Measurements from ENCODE around the gene PIGT.
A peak's percentile ranks its signal among the peaks of the same experiment; 100 is the strongest.

Gene PIGT
- total RNA-seq: 89.9 to 113 reads per million in 2 donors

DNA sequence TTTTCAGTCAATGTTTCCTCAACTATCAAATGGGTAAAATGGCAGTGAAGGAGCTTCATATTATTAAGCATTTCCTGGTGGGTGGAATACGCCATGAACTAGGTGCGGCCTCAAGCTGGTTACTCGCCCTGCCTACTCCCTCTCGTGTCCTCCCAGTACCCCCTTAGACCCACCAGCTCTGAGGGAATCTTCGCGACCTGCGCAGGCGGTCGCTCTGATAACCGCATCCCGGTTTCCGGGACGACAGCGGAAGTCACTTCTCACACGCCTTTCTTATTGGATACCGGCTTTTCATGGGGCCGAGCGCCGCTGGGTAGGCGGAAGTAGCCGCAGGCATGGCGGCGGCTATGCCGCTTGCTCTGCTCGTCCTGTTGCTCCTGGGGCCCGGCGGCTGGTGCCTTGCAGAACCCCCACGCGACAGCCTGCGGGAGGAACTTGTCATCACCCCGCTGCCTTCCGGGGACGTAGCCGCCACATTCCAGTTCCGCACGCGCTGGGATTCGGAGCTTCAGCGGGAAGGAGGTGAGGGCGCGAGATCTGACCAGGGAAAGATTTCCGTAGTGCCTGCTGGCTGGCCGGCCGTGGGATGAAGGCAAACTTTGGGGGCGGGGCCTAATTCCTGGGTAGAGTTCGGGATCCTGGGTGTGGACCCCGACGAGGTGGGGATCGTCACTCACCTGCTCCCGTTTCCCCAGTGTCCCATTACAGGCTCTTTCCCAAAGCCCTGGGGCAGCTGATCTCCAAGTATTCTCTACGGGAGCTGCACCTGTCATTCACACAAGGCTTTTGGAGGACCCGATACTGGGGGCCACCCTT lies at the start of gene PIGT:
Gene PIGT (plus strand): TSS at position 320 of the 816 bp plus-strand sequence. CDS start 16 bp downstream, at position 336.
- peak; percentile 76 to 95 (median 89) for DNase-seq

DNA sequence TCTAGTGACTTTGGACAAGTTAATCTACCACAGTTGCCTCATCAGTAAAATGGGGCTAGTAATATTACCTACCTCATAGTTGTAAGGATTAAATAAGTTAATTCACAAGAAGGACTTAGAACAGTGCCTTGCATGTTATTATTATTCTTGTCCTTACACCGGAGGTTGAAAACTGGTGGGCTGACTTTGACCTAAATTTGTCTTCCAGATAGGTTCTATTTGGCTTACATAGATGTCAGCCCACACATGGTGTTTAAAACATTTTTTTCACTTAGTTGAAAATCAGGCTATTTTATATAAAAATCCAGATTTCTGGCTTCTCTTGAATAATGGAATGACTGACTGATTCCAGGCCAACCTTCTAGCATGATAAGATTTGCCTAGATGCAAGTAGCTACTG lies 49.7 kb upstream of the PIGT start:
- DNase-seq: no peak

GRCh38 chr20:45366631-45367030 lies 49.3 kb upstream of the PIGT start:
- DNase-seq: no peak

- DNase-seq: no peak
Measured at GRCh38 chr20:45367126-45367525, 48.8 kb upstream of the PIGT start.

DNA sequence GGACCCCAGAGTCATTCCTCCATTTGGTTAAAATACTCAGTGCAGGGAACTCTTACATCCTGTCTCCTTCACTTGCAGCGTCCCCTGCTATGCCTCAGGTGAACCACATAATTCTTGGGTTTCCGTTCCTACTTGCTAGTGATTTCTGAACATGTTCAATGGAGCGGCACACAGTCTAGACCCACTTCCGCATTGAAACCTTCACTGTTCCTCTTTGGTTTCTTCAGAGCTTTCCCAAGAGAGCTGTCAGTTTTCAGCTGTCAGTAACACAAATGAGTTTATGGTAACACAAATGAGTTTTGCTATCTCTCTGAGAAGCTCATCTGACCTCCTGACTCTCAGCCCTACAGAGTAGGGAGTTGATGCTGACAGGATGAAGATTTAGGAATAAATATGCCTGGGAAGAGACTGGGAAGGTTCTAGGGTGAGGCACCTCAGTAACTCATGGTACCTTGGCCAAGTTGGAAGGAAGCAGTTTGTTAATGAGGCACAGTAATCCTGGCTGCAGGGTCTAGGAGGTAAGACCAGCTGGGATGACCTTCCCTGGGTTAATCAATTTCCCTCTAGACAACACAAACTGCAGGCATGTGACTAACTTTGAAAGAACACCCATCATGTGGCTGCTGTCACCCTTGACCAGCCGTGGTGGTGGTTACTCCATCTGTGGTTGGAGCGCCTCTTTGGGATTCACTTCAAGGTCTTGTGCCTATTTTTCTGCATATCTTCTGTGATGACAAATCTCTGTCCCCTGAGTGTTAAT lies 47.5 kb upstream of the PIGT start:
- DNase-seq: peak in 3 of 5 experiments; percentile 12 to 86 (median 56)

DNA sequence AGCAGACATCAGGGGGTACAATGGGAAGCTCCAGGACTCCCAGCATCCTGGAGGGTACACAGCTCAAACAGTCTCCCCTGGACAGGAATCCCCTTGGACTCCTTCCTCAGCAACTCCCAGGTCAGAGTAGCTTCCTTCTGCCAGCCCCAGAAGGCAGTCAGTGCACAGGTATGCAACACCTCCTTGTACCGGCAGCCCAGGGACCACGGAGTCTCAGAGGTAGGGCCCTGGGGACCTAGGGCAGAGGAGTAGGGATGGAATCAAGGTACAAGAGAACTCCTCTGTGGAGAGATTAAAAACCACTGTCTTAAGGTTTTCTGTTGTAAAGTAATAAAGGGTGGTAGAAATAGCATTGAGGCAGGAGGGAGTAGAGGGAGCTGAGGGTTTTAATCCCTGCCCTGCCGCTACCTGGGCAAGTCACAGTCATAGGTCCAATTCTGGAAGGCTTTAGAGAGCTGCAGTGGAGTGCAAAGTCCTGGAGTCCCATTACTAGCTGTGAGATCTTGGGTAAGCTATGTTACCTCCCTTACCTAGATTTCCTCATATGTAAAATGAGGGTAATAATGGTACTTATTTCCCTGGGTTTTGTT lies 45.3 kb upstream of the PIGT start:
- DNase-seq: no peak

GRCh38 chr20:45372241-45372640 lies 43.7 kb upstream of the PIGT start:
- no peak for DNase-seq

GRCh38 chr20:45372646-45373352 lies 43.1 kb upstream of the PIGT start:
- DNase-seq: no peak

DNA sequence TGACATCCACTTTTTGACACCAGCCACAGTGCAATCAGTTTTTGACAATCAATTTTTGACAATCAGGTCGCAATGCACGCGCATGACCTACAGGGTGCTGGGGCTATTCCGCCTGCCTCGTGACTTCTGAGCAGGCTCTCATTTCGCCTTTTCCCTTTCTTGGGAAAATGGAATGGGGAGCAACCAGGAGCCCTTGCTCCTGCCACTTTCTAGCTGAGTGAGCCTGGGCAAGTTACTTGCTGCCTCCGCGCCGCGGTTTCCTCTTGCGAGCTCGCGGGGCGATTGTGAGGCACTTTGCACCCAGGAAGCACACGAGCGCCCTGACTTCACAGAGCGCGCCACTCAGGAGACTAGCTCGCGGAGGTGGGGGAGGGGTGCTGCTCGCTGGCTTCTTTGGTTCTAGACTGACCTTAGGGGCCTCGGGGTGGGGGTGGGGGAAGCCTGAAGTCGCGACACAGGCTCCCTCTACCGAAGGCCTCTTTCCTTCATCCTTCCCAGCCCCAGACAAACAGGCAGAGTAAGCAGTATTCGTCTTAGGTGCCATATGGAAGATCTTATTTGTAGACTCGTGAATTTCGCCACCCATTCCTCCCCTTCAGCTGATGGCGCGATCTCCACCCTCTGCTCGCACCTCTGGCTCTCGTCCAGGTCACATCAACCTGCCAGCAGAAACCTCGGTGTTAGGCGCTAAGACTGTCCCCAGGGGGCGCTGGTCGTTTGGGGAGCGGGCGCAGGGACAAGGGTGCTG lies 42.4 kb upstream of the PIGT start:
- peak; percentile 73 to 87 (median 82) for DNase-seq

GRCh38 chr20:45374101-45374467 lies 41.9 kb upstream of the PIGT start:
- no peak for DNase-seq

DNA sequence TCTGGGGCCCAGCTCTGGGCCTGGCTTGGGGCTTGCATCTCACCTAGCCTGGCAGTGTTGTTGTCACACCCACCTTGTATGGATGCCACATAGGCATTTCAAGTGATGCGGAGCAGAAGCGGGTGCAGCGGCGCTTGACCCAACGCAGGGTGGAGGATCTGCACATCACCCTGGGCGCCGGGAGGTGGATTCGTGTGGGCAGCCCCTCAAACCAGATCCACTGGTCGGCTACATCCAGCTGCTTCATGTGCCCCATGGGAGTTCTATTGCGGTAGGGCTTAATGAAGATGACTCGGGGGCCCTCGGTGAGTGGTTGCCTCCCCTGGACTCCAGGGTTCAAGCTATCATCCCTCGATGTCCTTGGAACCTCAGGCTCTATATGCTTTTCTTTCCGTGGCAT lies 41.0 kb upstream of the PIGT start:
- DNase-seq: no peak

- DNase-seq: no peak
Measured at GRCh38 chr20:45377269-45377668, 38.7 kb upstream of the PIGT start.

GRCh38 chr20:45378191-45378590 lies 37.8 kb upstream of the PIGT start, which contains the start of gene TP53TG5:
Gene TP53TG5 (minus strand): TSS chr20:45378325. CDS start chr20:45378236, 89 bp downstream.
- no peak for DNase-seq

DNA sequence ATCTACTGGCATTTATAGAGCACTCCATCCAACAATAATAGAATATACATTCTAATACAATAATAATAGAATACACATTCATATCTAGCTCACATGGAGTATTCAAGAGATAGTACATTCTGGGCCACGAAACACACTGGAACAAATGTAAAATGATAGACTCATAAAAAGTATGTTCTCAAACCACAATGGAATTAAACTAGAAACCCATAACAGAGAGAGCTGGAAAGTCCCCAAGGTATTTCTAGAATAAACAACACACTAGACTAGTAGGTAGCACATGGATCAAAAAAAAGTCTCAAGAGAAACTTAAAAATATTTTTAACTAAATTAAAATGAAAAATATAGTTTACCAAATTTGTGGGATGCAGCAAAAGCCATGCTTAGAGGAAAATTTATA lies 28.7 kb upstream of the PIGT start:
- no peak for DNase-seq

DNA sequence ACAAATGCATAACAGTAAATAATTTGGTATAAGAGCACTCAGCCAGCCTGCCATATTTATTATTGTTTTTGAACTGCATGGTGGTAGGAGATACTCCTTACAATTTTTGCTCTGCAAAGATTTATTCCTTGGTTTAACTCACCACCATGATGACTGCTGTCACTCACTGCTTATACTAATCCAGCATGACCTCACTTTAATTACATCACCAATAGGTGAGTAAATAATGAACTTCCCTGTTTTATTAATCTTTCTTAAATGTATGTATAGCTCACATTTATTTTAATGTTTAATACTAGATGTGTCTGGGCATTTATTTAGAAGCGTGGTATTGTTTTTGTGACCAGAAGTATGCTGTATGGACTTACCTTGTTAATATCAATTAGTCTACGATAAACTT lies 25.0 kb upstream of the PIGT start:
- no peak for DNase-seq

GRCh38 chr20:45391559-45391958 lies 24.4 kb upstream of the PIGT start:
- DNase-seq: no peak

DNA sequence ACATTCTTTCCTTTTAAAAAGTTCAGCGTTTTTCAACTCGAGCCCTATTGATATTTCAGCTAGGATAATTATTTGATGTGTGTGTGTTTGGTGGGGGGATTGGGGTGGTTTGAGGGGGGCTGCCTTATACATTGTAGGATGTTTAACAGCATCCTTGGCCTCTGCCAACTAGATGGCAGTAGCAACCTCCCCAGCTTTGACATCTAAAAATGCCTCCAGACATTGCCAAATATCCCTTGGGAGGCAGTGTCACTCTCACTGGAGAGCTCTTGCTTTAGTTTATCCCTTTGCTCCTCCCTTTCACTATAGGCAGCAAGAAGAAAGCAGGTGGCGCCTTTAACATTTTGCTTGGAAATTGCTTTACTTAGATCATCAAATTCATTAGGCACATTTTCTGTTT lies 23.2 kb upstream of the PIGT start:
- DNase-seq: no peak

GRCh38 chr20:45394221-45395113 lies 21.5 kb upstream of the PIGT start:
- no peak for DNase-seq

DNA sequence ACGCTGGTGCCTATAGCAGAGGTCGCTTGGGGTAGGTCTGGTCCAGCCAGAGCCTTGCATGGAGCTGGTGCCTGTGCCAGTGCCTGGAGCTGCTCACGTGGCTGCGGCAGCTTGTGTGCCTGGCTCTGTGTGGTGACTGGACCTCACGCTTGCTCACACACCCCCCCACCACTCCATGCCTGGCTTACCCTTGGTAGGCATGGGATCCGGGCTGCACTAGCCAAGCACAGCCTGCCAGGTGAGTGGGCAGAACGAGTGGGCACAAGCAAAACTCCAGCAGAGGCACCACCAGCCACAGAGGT lies 20.9 kb upstream of the PIGT start:
- DNase-seq: no peak

GRCh38 chr20:45399018-45399417 lies 16.9 kb upstream of the PIGT start:
- DNase-seq: no peak

DNA sequence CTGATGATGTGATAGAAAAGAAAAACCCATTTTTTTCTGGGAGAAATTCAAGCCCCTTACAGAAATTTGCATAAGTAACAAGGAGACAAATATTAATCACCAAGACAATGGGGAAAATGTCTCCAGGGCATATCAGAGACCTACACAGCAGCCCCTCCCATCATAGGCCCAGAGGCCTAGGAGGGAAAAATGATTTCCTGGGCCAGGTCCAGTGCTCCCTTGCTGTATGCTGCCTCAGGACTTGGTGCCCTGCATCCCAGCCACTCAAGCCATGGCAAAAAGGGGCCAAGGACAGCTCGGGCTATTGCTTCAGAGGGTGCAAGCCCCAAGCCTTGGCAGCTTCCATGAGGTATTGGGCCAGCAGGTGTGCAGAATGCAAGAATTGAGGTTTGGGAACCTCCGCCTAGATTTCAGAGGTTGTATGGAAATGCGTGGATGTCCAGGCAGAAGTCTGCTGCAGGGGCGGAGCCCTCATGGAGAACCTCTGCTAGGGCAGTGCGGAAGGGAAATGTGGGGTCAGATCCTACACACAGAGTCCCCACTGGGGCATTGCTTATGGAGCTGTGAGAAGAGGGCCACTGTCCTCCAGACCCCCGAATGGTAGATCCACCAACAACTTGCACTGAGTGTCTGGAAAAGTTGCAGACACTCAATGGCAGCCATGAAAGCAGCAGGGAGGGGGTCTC lies 15.5 kb upstream of the PIGT start:
- no peak for DNase-seq

Data from T-helper 2 cell (primary cell).